ENCODE results near the gene RBM47. TPM values are rescaled to one million over a fixed set of nuclear protein-coding genes. Genes with fewer than 3 reads are reported as not detected.

RBM47 gene
- polyA plus RNA-seq, 3 donors: 79.5 to 101 (median 92.8) TPM

- H3K27me3 ChIP-seq (ENCODE audit: control insufficient read depth in 2 of 2, insufficient read depth in 2 of 2, low read length in 2 of 2): no peaks in the 10 kb centered on the region
- no peaks in the 10 kb centered on the region for H3K9me3 Mint-ChIP-seq
- H3K4me1 ChIP-seq (ENCODE audit: control insufficient read depth in 1 of 2, insufficient read depth in 2 of 2, low read length in 2 of 2): no peaks in the 10 kb centered on the region
- H3K27me3 Mint-ChIP-seq (ENCODE audit: low read depth in 3 of 3): no peaks in the 10 kb centered on the region
- H3K4me1 Mint-ChIP-seq: peaks cover 7% of the 10 kb centered on the region
- no peak overlapping the region for H3K4me2 ChIP-seq (replicated peaks; ENCODE audit: extremely low read depth, low read length, poor library complexity, severe bottlenecking)
- WGBS (ENCODE audit: insufficient coverage): 88% methylated on average over 3 of the region's 8 CpGs
- intact Hi-C loops (cut with micrococcal nuclease): no loop called here
- H3K79me2 ChIP-seq (ENCODE audit: insufficient read depth, low read length): peaks cover 91% of the 10 kb centered on the region
- peaks cover 29 to 69% of the 10 kb centered on the region in 2 donors for H3K36me3 Mint-ChIP-seq
- no peak for DNase-seq
- H4K20me1 ChIP-seq (ENCODE audit: insufficient read depth, low read length): peaks cover 89% of the 10 kb centered on the region
- H3K36me3 ChIP-seq (replicated peaks in 1 of 2; ENCODE audit: control insufficient read depth in 1 of 2, insufficient read depth in 2 of 2, low read length in 2 of 2): peaks cover 15 to 66% of the 10 kb centered on the region in 2 donors
- no peak overlapping the region for H2AFZ ChIP-seq (ENCODE audit: insufficient read depth, low read depth, low read length, poor library complexity, severe bottlenecking)
- peak overlapping the region; percentile 6 to 90 (median 73) for H3K27ac Mint-ChIP-seq
- no peaks in the 10 kb centered on the region for H3K9me3 ChIP-seq (replicated peaks in 1 of 2; ENCODE audit: control insufficient read depth in 1 of 2, insufficient read depth in 1 of 2, low read length in 2 of 2)
- TF ChIP-seq, protein P1, sequence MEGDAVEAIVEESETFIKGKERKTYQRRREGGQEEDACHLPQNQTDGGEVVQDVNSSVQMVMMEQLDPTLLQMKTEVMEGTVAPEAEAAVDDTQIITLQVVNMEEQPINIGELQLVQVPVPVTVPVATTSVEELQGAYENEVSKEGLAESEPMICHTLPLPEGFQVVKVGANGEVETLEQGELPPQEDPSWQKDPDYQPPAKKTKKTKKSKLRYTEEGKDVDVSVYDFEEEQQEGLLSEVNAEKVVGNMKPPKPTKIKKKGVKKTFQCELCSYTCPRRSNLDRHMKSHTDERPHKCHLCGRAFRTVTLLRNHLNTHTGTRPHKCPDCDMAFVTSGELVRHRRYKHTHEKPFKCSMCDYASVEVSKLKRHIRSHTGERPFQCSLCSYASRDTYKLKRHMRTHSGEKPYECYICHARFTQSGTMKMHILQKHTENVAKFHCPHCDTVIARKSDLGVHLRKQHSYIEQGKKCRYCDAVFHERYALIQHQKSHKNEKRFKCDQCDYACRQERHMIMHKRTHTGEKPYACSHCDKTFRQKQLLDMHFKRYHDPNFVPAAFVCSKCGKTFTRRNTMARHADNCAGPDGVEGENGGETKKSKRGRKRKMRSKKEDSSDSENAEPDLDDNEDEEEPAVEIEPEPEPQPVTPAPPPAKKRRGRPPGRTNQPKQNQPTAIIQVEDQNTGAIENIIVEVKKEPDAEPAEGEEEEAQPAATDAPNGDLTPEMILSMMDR (IDR thresholded peaks at IDR 0.05): no peak
- peak overlapping the region in 1 of 2 donors; percentile 70 for H3K27ac ChIP-seq (ENCODE audit: low read depth in 1 of 2, low read length in 2 of 2)
- no peak overlapping the region for H3K4me3 ChIP-seq (replicated peaks in 1 of 3; ENCODE audit: low read depth in 2 of 3, low read length in 3 of 3)
- no peak overlapping the region for H3K4me3 Mint-ChIP-seq
- H3K9ac ChIP-seq (ENCODE audit: insufficient read depth, low read length, poor library complexity, severe bottlenecking): no peak overlapping the region
These were observed 103.7 kb downstream of the RBM47 start for GRCh38 chr4:40525752-40526598.

- H3K27me3 ChIP-seq (ENCODE audit: control insufficient read depth in 2 of 2, insufficient read depth in 2 of 2, low read length in 2 of 2): no peaks in the 10 kb centered on the region
- H3K9me3 Mint-ChIP-seq: no peaks in the 10 kb centered on the region
- intact Hi-C loops (cut with micrococcal nuclease): no loop called here
- H3K4me1 ChIP-seq (ENCODE audit: control insufficient read depth in 1 of 2, insufficient read depth in 2 of 2, low read length in 2 of 2): no peaks in the 10 kb centered on the region
- no peak overlapping the region for H3K4me3 Mint-ChIP-seq
- H2AFZ ChIP-seq (ENCODE audit: insufficient read depth, low read depth, low read length, poor library complexity, severe bottlenecking): no peak overlapping the region
- H3K36me3 ChIP-seq (replicated peaks in 1 of 2; ENCODE audit: control insufficient read depth in 1 of 2, insufficient read depth in 2 of 2, low read length in 2 of 2): peaks cover 13 to 69% of the 10 kb centered on the region in 2 donors
- no peak overlapping the region for H3K4me2 ChIP-seq (replicated peaks; ENCODE audit: extremely low read depth, low read length, poor library complexity, severe bottlenecking)
- peaks cover 96% of the 10 kb centered on the region for H3K79me2 ChIP-seq (ENCODE audit: insufficient read depth, low read length)
- no peaks in the 10 kb centered on the region for H3K27me3 Mint-ChIP-seq (ENCODE audit: low read depth in 3 of 3)
- H3K27ac ChIP-seq (ENCODE audit: low read depth in 1 of 2, low read length in 2 of 2): peak overlapping the region in 1 of 2 donors; percentile 50
- peaks cover 26 to 58% of the 10 kb centered on the region in 2 donors for H3K36me3 Mint-ChIP-seq
- H4K20me1 ChIP-seq (ENCODE audit: insufficient read depth, low read length): peaks cover 95% of the 10 kb centered on the region
- peak overlapping the region in 4 of 7 donors; percentile 6 to 58 (median 21) for H3K27ac Mint-ChIP-seq
- peaks cover 7% of the 10 kb centered on the region for H3K4me1 Mint-ChIP-seq
- DNase-seq: no peak
- TF ChIP-seq, protein P1 (IDR thresholded peaks at IDR 0.05): no peak
- H3K9me3 ChIP-seq (replicated peaks in 1 of 2; ENCODE audit: control insufficient read depth in 1 of 2, insufficient read depth in 1 of 2, low read length in 2 of 2): no peaks in the 10 kb centered on the region
- H3K9ac ChIP-seq (ENCODE audit: insufficient read depth, low read length, poor library complexity, severe bottlenecking): no peak overlapping the region
- no peak overlapping the region for H3K4me3 ChIP-seq (replicated peaks in 1 of 3; ENCODE audit: low read depth in 2 of 3, low read length in 3 of 3)
- WGBS (ENCODE audit: insufficient coverage): 96% methylated on average over 8 of the region's 11 CpGs
These were observed 105.2 kb downstream of the RBM47 start for GRCh38 chr4:40524366-40525041.

Data from CD14-positive monocyte (primary cell).